SK-N-SH treated with all-trans-retinoic acid at 6 μM for 48 hours (cell line): Measurements from ENCODE around the gene SGCA.

ENCODE experiments used
- ATAC-seq: fragments of 200-7000 bp; cut with Tn5 transposase; 3 replicates; pipeline ENCODE4 v1.9.1; 2020; ENCODE audit warnings: mild to moderate bottlenecking, moderate library complexity
- ARNTL ChIP-seq: fragments of 450-650 bp; formaldehyde crosslinking; IDR thresholded peaks from 2 replicates; pipeline ENCODE4 v1.5.0; 2020; ENCODE audit warnings: low read depth, mild to moderate bottlenecking, moderate library complexity, borderline replicate concordance
- BACH2 ChIP-seq: fragments of 250-450 bp; sonication (Bioruptor Pico); IDR thresholded peaks from 2 replicates; pipeline ENCODE4 v1.9.0; 2021; ENCODE audit warnings: mild to moderate bottlenecking, borderline replicate concordance
- CREB5 ChIP-seq: fragments of 250-450 bp; sonication (Bioruptor Pico); IDR thresholded peaks from 2 replicates; pipeline ENCODE4 v1.5.1; 2020; ENCODE audit warnings: low read depth, mild to moderate bottlenecking, moderate library complexity
- CSRNP3 ChIP-seq: fragments of 250-450 bp; sonication (Bioruptor Pico); IDR thresholded peaks from 2 replicates; pipeline ENCODE4 v1.5.1; 2021; ENCODE audit warnings: mild to moderate bottlenecking, moderate library complexity
- ESRRG ChIP-seq: fragments of 250-450 bp; sonication (Bioruptor Pico); IDR thresholded peaks from 2 replicates; pipeline ENCODE4 v1.6.1; 2021; ENCODE audit warnings: mild to moderate bottlenecking
- GLIS3 ChIP-seq: fragments of 250-450 bp; sonication (Bioruptor Pico); IDR thresholded peaks from 2 replicates; pipeline ENCODE4 v1.5.0; 2020; ENCODE audit warnings: mild to moderate bottlenecking, moderate library complexity
- ISL1 ChIP-seq: fragments of 250-450 bp; sonication (Bioruptor Pico); IDR thresholded peaks from 2 replicates; pipeline ENCODE4 v2.1.2; 2022; ENCODE audit warnings: mild to moderate bottlenecking, moderate library complexity
- PATZ1 ChIP-seq: fragments of 250-450 bp; sonication (Bioruptor Pico); IDR thresholded peaks from 2 replicates; pipeline ENCODE4 v1.8.0; 2020; ENCODE audit warnings: mild to moderate bottlenecking, moderate library complexity, borderline replicate concordance
- POU6F1 ChIP-seq: fragments of 250-450 bp; sonication (Bioruptor Pico); IDR thresholded peaks from 2 replicates; pipeline ENCODE4 v1.8.0; 2021; ENCODE audit warnings: low read depth, mild to moderate bottlenecking, moderate library complexity, borderline replicate concordance
- PPARA ChIP-seq: fragments of 250-450 bp; sonication (Bioruptor Pico); IDR thresholded peaks from 2 replicates; pipeline ENCODE4 v1.5.0; 2020; ENCODE audit warnings: mild to moderate bottlenecking, borderline replicate concordance
- SNAI2 ChIP-seq: fragments of 250-450 bp; sonication (Bioruptor Pico); IDR thresholded peaks from 2 replicates; pipeline ENCODE4 v1.5.0; 2020; ENCODE audit warnings: mild to moderate bottlenecking, moderate library complexity
- TCF4 ChIP-seq: fragments of 250-450 bp; sonication (Bioruptor Pico); IDR thresholded peaks from 2 replicates; pipeline ENCODE4 v1.8.0; 2021; ENCODE audit warnings: mild to moderate bottlenecking, moderate library complexity, borderline replicate concordance
- TOX ChIP-seq: fragments of 250-450 bp; sonication (Bioruptor Pico); IDR thresholded peaks from 2 replicates; pipeline ENCODE4 v1.8.0; 2021; ENCODE audit warnings: mild to moderate bottlenecking, moderate library complexity, borderline replicate concordance
- ZC3H10 ChIP-seq: fragments of 250-450 bp; sonication (Bioruptor Pico); IDR thresholded peaks from 2 replicates; pipeline ENCODE4 v1.5.1; 2021; ENCODE audit warnings: mild to moderate bottlenecking, moderate library complexity
- ZFP3 ChIP-seq: fragments of 250-450 bp; sonication (Bioruptor Pico); IDR thresholded peaks from 2 replicates; pipeline ENCODE4 v1.5.0; 2020; ENCODE audit warnings: mild to moderate bottlenecking, moderate library complexity
- ZFP30 ChIP-seq: fragments of 450-650 bp; formaldehyde crosslinking; IDR thresholded peaks from 2 replicates; pipeline ENCODE4 v1.5.0; 2022; ENCODE audit warnings: mild to moderate bottlenecking, moderate library complexity
- ZNF565 ChIP-seq: fragments of 450-650 bp; formaldehyde crosslinking; conservative IDR thresholded peaks from 2 replicates; pipeline ENCODE4 v1.5.0; 2020; ENCODE audit warnings: low read depth, mild to moderate bottlenecking, moderate library complexity
- ZNF70 ChIP-seq: fragments of 450-650 bp; formaldehyde crosslinking; IDR thresholded peaks from 2 replicates; pipeline ENCODE4 v1.5.0; 2020; ENCODE audit warnings: mild to moderate bottlenecking, moderate library complexity
- ZNF8 ChIP-seq: fragments of 450-650 bp; formaldehyde crosslinking; IDR thresholded peaks from 2 replicates; pipeline ENCODE4 v1.5.0; 2020; ENCODE audit warnings: mild to moderate bottlenecking, moderate library complexity

The SGCA gene

GRCh38 chr17:50144845-50145531 lies 20.8 kb upstream of the SGCA start:
- TF ChIP-seq CSRNP3 (CRISPR knock-in tag) (no peak), GLIS3 (CRISPR knock-in tag) (no peak), ZC3H10 (CRISPR knock-in tag) (no peak), ZNF70 (CRISPR knock-in tag) (no peak), PPARA (CRISPR knock-in tag) (no peak), ARNTL (no peak)
- TF ChIP-seq, all 23 proteins: peak for 0
- no peak for ATAC-seq

- TF ChIP-seq TCF4 (no peak), ESRRG (CRISPR knock-in tag) (no peak), SNAI2 (no peak), ZC3H10 (CRISPR knock-in tag) (no peak), ZNF8 (no peak), CREB5 (CRISPR knock-in tag) (no peak), POU6F1 (no peak), GLIS3 (CRISPR knock-in tag) (no peak), BACH2 (CRISPR knock-in tag) (no peak), TOX (CRISPR knock-in tag) (no peak), ZNF565 (CRISPR knock-in tag) (no peak)
- no peak for ATAC-seq
Measured at GRCh38 chr17:50145532-50146229, 20.1 kb upstream of the SGCA start.

- ATAC-seq: no peak
- TF ChIP-seq CREB5 (CRISPR knock-in tag): no peak
- no peak for TF ChIP-seq ZNF70 (CRISPR knock-in tag)
- no peak for TF ChIP-seq ZFP3 (CRISPR knock-in tag)
- no peak for TF ChIP-seq CSRNP3 (CRISPR knock-in tag)
- TF ChIP-seq ISL1 (CRISPR knock-in tag): no peak
- TF ChIP-seq ZFP30 (CRISPR knock-in tag): no peak
- TF ChIP-seq ESRRG (CRISPR knock-in tag): no peak
- TF ChIP-seq ZNF8: no peak
- TF ChIP-seq POU6F1: no peak
- TF ChIP-seq ZC3H10 (CRISPR knock-in tag): no peak
- TF ChIP-seq TCF4: no peak
- TF ChIP-seq TOX (CRISPR knock-in tag): no peak
- TF ChIP-seq ARNTL: no peak
- TF ChIP-seq PATZ1 (CRISPR knock-in tag): no peak
- TF ChIP-seq, all 23 proteins: peak for 0
Measured at GRCh38 chr17:50146230-50146926, 19.4 kb upstream of the SGCA start.
